Retina (tissue), 1 donor: ENCODE measurements around the gene TMEM207.
"Not testable (repeated sequence)": the region's sequence is repeated elsewhere in the genome, so short reads cannot be mapped to it uniquely, and the experiment has no call there.

Source experiments
- DNase-seq: peaks from one replicate; pipeline ENCODE4 v3.0.0-alpha.2; 2016

TMEM207 gene

DNA sequence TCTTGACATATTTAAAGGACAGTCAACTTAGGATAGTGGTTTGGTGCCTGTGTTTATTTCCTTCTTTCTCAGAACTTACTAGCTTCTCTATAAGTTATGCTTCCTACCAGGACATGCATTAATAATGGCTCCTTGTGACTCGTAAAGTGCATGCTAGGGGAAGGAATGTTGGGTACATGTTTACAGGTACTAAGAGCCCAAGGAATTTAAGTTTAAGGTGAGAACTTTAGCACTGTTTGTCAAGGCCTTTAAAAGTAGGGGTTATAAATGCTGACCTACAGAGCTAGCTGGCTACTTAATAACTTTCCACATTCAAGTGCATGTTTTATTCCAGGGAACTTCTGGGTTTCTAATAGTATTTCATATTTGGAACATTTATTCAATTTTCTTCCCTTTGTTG, at the start of gene TMEM207:
TSS of gene TMEM207 (minus strand) at position 101 of the 400 bp plus-strand sequence. CDS start at position 9, 92 bp downstream.
- no peak for DNase-seq

DNA sequence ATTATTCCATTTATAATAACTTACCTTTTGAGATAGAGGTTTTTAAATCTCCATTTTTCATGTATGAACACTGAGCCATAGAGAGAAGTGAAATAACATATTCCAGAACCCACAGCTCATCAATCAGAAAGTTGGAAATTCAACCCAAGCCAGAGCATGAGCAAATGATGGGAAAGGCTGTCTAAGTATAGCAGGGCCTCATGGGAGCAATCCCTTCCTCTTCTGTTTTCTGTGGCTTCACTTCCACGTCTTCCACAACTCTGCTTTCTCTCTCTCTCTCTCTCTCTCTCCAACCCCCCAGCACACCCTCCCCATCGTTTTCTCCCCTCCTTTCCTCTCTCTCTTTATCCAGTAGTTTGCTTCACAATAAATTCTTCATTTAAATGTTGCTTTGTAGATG, 49.4 kb upstream of the TMEM207 start:
- no peak for DNase-seq

DNA sequence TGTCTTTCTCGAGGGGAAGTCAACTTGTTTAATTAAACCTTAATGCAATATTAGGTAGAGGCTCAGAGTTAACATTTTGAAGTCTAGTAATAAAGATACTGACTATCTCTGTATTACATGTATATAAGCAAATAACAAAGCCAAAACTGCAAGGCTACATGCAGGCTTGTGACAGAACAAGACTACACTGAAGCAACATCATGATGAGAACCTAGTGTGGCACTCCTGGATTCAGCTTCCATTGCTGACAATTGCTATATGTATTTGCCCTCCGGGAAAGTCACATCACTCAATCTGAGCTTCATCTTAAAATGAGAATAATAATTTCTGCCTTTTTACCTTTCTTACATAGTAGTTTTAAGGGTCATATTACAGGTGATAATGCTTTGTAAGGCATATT, 48.6 kb upstream of the TMEM207 start:
- DNase-seq = no peak

DNA sequence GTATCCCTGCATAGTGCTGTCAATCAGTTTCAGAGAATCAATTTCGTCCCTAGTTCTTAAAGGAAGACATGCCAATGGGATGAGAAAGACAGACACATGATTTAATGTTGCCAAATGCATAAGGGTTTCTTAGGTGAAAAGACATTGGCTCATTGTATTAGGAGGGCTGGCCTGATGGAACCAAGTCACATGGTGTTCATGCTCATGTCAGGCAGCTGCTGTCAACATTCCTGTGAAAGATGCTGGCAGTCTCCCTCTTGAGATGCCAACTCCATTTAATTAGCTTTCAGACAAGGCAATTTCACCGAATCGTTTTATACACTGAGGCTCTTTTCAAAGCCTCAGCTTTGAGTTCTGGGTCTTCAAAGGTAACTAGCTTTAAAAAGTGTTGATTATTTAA, 48.1 kb upstream of the TMEM207 start:
- peak; percentile 41 for DNase-seq

DNA sequence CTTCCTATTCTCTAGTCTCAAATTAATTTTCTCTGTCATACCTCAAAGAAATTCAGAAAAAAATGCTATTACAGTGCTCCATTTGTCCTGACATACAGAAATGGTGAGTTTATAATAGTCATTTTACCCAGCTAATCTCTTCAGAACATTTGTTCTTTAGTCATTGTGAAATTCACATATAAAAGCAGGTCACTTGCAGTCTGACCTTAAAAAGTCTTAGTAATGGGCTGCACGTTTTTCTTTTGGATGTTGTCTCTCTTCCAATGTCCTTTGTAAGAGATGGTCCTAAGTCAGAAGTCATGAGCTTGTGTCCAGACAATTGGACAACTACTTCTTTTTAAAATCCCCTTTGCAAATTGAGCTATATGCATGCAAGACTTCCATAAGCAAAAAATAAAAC, 47.2 kb upstream of the TMEM207 start:
- DNase-seq = no peak

DNA sequence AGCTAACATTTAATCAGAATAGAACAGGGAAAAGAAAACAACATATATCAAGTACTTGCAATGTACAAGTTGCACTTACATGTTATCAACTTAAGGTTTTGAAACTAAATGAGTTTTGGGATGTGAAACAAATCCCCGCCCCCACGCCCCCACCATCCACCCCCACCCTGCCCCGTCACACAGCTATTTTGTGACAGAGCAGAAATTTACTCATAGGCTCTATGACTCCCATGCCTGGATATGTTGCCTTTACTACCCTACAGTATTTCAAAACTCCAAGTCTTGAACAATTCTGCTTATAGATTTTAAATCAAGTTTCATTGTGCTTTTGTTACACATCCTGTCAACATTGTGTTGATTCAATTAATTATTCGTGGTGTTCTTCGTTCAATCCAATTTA, 46.1 kb upstream of the TMEM207 start:
- DNase-seq = no peak

DNA sequence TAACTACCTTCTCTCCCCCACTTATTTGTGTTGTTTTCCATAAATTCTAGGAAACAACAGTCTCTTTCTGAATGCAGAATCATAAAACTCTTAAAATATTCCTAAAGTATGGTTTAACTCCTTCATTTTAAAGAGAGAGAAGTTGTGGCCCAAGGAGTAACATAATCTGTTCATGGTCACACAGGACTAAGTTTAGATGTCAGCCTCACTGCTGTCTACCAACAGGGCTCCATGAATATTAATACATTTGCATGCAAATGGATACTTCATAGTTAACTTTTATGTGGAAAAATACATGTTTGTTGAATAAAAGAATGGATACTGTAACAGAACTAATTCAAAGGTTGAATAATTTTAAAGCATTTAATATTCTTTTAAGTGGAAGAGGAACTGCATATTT, 45.7 kb upstream of the TMEM207 start:
- no peak for DNase-seq

DNA sequence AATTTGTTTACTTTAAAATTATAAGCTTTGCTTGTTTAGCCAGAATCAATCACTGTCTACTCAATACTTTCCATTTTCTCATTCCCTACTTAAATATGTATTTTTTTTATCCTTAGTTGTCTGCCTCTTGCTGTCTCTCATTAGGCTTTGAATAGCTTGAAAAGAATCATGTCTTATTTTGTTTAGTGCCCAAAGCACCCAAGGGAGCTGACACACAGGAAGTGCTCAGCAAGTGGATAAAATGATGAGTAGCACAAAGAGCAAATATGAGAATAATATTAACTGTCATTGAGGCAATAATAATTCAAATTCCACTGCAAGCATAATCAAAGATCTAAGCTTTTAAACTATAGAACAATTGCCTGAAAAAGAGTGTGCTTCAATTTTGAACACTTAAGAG, 45.2 kb upstream of the TMEM207 start:
- DNase-seq = no peak

DNA sequence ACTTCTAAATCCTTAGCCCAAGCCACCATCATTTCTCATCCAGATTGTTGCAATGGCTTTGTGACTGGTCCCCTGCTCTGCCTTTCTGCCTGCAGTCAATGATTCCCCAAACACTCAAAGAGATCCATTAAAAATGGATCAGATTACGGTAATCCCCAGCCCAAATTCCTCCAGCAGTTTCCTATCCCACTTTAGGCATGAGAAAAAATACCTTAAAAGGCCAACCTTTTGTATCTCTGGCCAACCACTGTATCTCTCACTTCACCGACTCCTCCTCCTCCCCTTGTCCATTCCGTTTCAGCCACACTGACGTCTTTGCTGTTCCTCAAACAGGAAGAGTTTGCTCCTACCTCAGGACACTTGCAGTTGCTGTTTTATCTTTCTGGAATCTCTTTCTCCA, 43.3 kb upstream of the TMEM207 start:
- DNase-seq = no peak

DNA sequence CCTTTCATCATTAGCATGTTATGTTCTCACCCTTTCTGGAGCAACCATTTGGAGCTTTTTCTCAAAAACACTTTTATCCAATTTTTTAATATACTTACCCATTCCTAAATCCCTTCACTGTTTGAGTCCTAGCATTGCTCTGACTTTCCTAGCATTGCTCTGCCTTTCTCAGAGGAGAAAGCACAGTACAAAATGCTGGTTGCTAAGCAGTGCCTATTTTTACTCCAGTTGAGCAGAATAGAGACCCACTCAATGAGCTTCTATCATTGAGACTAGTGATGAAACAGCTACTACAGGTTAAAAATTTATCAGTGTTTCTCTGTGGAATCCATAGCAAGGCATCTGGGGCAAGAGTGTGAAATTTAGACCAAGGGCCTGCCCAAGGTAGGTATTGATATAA, 42.4 kb upstream of the TMEM207 start:
- no peak for DNase-seq

DNA sequence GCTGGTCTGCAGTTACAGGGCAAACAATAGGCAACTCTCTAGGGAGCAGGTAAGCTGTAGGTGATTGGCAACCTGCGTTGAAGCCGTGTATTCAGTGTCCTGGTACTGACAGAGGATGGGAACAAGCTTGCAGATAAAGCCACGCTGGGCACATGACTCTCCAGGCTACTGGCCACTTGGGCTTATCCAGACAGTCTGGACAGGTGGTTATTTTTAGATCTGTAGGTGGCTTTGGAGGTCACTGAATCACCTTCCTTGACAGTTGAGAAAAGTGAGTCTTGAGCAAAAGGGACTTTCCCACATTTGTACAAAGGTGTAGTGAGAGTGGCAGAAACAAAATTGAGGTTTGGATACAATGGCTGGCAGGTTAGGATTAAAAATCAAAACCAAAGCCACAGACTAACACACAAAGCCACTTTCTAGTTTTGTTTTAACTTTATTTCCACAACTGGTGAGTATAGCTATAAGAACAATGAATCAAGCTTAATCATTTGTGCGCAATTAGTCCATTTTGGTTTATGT, 41.9 kb upstream of the TMEM207 start:
- no peak for DNase-seq

DNA sequence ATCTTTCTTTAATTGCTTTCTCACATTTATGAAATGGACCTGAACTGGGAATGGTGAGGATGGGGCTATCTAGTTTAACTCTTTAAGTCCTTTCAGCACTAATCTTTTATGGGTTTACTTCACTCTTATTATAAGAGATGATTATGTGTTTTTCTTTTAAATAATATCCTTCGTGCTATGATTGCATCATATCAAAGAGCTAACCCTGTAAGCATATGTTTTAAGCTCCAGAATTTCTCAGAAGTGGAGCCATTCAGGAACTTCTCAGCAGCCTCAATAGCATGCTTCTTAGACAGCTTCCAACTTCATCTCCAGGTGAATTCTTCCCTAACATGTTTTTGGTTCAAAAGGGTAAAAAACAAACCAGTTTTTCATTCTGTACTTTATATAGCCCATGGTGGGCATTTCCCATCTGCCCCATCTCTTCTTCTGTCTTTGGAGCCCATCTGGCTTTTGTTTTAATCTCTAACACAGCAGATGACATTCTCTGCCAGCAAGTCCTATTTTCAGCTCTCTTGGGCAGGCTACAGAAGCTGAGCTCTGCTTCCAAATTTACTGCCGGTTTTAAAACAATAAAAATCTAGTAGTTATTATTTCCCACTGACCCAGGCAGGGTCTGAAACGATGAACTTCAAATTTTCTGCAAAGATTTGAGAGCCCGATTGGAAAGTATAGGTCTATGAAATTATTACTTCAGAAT, 37.4 kb upstream of the TMEM207 start:
- DNase-seq = no peak

DNA sequence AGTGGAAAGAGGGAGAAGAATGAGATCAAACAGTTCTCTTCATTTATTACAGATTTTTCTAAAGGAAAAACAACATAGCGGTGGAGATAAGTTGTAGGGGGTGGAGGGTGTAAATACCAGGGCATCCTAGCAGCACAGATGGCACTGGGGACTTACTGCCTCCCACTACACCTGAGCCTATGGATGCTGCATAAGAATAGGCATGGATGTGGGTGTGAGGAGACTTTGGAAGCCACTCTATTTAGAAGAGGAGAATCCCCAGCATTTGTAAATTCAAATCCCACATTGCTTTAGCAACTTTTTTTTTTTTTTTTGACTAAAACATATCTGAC, 36.8 kb upstream of the TMEM207 start:
- no peak for DNase-seq

DNA sequence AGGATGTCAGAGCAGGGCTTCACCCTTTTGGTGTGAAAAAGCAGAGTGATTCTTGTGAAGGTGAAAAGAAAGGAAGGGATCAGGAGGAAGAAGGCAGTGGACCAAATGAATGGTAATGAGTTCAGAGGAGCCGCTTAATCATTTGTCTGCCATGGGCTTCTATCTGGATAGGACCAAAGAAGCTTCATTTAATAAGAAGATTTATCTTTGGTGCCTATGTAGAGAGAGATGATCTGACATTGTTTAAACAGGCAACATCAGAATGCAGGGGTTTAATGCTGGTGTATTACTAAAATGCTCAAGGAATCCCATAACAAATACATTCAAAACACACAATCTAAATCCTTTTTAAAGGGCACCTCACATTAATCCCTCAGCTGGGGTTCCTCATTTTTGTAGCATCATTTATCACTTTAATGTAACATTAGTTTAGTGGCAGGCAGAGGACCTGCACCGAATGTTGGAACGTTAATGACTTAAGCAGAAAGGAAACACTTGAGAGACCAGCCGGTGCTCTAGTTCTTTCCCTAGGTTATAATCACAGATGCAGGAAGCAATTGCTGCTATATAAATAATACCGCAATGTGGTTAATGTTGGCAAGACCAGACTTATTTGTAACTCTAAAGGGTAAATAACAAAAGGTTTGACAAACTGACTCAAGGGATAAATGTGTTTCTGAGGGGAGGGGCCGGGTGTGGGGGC, 36.3 kb upstream of the TMEM207 start:
- no peak for DNase-seq

DNA sequence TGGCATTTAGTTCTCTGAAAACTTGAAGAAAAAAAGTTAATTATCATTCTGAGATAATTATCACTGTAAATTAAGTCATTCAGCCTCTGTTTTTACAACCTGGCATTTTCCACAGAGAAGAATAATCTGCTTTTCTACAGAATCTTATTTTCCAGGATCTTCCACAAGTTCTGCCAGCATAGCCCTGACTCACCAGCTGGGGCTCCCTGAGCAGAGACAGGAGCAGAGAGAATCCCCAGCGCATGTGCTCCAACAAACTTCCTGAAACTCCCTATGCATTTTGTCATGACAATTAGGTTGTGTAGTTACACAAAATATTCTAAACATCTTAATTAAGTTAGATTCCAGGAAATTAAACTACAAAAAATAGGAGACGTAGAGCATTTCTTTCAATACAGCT, 32.1 kb upstream of the TMEM207 start:
- DNase-seq = no peak

DNA sequence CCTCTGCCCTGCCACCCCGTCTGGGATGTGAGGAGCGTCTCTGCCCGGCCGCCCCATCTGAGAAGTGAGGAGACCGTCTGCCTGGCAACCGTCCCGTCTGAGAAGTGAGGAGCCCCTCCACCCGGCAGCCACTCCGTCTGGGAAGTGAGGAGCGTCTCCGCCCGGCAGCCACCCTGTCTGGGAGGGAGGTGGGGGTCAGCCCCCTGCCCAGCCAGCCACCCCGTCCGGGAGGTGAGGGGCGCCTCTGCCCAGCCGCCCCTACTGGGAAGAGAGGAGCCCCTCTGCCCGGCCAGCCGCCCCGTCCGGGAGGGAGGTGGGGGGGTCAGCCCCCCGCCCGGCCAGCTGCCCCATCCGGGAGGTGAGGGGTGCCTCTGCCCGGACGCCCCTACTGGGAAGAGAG, 23.6 kb upstream of the TMEM207 start:
- not testable (repeated sequence) for DNase-seq

DNA sequence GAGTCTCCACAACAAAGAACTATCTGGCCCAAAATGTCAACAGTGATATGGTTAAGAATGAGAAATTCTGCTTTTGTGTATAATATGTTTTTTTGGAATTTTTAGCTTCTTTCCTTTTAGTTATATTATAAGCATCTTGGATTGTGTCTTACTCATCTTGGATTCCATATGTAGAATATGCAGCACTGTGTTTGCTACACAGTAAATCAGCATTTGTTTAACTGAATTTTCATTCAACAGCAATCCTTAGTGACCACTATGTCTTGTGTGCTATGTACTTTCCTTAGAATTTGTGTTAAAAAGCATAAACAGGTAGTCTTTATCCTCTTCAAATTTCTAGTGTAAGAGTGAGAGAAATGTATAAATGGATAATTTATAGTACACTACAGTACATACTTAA, 18.2 kb upstream of the TMEM207 start:
- DNase-seq = no peak

DNA sequence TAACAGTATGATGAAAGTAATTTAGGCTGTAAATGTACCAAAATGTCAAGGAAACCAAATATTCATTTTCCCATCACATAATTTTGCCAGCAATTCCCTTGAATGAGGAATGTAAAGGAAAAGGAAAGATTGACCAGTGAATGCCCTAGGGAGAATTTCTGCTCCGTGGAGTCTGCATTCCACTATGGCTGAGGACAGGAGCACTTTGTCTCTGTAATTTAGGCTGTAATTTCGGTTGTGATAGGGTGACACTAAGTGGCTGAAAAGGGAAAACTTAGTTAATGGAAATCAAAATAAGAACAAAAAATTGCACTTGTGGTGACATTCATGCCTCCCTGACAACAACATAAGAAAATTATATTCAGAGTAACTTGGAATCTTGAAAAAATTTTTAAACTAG, 8.3 kb upstream of the TMEM207 start:
- no peak for DNase-seq

DNA sequence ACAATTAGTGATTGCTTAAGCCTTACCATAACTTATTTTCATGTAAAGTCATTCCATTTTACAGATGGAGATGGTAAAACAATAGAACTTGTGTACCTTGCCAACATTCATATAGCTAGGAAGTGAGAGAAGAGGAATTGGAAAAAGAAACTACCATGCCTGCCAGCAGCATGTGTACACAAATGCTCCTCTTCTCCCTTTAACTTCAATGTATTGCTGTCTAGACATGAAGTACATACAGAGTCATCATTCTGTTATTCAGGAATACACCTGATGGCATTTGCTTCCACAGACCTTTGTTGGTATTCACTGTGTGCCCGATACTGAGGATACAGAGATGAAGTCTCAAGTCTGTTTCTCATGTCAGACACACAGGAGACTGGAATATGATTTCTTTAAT, 7.1 kb upstream of the TMEM207 start:
- no peak for DNase-seq

DNA sequence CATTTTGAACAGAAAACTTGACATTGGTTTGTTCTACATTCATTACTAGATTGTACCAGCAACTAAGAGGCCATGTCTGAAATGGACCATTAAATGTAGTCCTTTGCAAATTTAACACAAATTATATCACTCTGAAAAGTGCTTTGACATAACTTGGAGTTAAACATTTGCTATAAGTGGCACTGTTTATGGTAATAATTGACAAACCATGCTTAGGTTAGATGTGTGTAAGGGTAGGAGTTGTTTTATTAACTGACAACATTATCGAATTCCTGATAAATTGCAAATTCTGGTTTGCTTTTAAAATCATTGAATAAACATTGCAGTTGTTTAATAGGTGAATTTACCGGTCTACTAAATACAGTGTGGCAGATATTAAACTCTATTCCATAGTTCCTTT, 6.1 kb upstream of the TMEM207 start:
- DNase-seq = no peak

DNA sequence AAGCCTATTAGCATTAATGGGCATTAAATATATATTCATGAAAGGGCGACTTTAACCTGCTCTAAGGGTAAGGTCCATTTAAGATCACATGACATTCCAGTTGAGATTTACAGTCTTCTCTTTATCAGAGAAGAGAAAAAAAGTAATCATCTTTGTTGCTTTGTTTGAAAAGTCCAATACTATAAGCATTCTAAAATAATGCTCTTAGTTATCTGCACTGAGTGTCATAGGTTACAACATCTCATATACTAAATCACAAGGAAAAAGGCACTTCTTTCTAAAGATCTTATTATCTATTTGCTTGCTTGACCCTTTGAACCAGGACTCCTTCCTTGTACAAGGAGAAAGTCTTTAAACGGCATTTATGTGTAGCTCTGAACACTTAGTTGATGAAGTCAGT, 1.4 kb downstream of the TMEM207 start:
- no peak for DNase-seq

DNA sequence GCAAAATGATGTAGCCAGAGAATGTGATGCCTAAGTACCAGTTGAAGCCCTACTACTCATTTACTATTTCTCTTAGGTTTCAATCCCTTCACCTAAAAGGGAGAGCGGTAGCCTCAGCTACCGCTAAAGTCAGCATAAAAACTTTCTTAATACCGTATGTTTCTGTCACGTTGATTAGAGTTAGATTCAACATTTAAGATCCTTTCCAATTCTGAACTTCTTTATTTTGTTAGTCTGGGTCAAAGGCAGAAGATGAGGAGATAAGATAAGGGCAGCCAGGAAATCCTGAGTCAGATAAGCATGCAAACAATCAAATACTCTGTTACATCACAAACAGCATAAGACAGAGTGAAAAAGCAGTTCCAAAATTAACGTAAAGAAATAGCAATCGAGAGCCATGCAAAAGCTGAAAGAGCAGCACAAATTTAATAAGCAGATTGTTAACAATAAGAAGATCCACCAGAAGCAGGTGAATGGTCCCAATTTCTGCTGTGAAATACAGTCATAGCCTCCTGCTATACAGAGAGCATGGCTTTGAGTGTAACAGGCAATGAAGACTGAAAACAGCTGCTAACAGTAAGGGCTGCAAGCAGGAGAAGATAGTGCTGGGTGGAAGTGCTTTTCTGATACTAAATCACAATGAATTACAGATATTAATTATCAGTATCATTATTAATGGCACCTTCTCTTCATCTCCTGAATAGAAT, 3.0 kb downstream of the TMEM207 start:
- no peak for DNase-seq

DNA sequence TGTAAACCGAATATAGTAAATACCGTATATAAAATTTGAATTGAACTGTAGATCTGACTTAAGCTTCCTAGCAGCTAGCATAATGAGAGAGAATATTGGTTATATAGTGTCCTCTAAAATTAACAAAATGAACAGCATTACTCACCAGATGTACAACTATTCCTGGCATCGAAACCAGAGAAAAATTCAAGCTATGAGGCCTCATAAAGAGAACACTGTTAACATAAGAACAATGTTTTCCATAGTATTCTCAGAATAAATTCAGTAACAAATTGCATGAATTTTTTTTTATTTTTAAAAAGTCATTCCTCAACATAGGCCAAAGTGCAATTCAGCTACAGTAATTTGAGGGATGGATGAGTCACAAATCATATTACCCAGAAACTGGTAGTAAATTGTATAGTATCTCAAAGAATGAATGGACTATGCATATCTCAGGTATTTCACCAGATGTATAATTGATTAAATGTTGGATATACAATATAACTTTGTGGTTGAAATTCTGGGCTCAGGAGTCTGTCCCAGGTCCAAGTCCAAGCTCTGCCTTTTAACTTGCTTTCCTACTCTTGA, 5.0 kb downstream of the TMEM207 start:
- no peak for DNase-seq

DNA sequence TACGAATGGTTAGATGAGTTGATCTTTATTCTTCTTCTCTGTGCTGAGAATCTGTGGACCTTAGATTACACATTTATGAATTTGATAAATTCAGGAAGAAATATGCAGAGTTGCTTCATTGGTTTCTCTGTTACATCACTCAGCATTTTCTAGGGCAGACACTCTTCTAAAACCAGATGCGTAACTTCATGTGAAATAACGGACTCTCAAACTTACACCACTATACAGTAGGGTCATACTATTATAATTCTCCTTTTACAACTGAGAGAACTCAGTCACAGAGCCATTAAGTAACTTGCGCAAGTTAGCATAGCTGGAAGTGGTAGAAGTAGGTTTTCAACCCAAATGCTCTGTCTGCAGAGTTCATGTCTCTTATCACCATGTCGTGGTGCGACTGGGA, 5.7 kb downstream of the TMEM207 start:
- DNase-seq = no peak
